OCI-LY7 (cell line): Measurements from ENCODE around the gene TRIM38.
"Not testable (repeated sequence)": the region's sequence is repeated elsewhere in the genome, so short reads cannot be mapped to it uniquely, and the experiment has no call there.

ENCODE experiments used
- EZH2phosphoT487 ChIP-seq: fragments of 200-600 bp; sonication (generic); IDR thresholded peaks from 2 replicates; pipeline ENCODE4 v1.6.1; 2018; ENCODE audit warnings: low read depth, borderline replicate concordance, mild to moderate bottlenecking, mixed run types, antibody characterized with exemption, low read length, moderate library complexity, mixed read lengths
- TF ChIP-seq, protein P1 (sequence below): fragments of 200-600 bp; sonication (generic); conservative IDR thresholded peaks from 2 replicates; pipeline ENCODE4 v1.5.1; 2014; ENCODE audit warnings: mild to moderate bottlenecking, antibody characterized with exemption, low read length, moderate library complexity, mixed read lengths

DNA sequence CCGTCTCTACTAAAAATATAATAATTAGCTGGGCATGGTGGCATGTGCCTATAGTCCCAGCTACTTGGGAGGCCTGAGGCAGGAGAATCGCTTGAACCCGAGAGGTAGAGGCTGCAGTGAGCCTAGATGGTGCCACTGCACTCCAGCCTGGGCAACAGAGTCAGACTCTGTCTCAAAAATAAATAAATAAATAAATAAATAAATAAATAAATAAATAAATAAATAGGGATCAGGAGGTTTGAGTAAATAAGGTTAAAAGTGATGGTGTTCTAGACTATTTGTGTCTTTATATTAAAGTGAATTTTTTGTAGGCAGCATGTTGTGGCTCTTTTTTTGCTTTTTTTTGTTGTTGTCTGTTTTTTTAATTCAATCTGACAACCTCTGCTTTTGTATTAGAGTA, 15.1 kb upstream of the TRIM38 start:
- TF ChIP-seq, protein P1, sequence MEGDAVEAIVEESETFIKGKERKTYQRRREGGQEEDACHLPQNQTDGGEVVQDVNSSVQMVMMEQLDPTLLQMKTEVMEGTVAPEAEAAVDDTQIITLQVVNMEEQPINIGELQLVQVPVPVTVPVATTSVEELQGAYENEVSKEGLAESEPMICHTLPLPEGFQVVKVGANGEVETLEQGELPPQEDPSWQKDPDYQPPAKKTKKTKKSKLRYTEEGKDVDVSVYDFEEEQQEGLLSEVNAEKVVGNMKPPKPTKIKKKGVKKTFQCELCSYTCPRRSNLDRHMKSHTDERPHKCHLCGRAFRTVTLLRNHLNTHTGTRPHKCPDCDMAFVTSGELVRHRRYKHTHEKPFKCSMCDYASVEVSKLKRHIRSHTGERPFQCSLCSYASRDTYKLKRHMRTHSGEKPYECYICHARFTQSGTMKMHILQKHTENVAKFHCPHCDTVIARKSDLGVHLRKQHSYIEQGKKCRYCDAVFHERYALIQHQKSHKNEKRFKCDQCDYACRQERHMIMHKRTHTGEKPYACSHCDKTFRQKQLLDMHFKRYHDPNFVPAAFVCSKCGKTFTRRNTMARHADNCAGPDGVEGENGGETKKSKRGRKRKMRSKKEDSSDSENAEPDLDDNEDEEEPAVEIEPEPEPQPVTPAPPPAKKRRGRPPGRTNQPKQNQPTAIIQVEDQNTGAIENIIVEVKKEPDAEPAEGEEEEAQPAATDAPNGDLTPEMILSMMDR: not testable (repeated sequence)
- not testable (repeated sequence) for TF ChIP-seq EZH2phosphoT487
